WTC11 (cell line): ENCODE results near the gene GPHB5. TPM values are rescaled to one million over a fixed set of nuclear protein-coding genes. Genes with fewer than 3 reads are reported as not detected.

Experiments used
- ATAC-seq: fragments of 200-7000 bp; cut with Tn5 transposase; 2 replicates; pipeline ENCODE4 v1.10.0; 2021; ENCODE audit warnings: mild to moderate bottlenecking, moderate library complexity
- CTCF ChIA-PET: fragments of 300-600 bp; sonication (Branson Sonifier 250); formaldehyde crosslinking; loops from one replicate; lab custom pipeline; 2021; ENCODE audit warnings: antibody characterized with exemption; lab: Charles Lee
- POLR2A ChIA-PET: fragments of 350-600 bp; sonication (Branson Sonifier 250); formaldehyde crosslinking; loops from one replicate; lab custom pipeline; 2021; ENCODE audit warnings: antibody characterized with exemption; lab: Charles Lee
- DNase-seq: peaks from one replicate; pipeline ENCODE4 v3.0.0; 2021; ENCODE audit warnings: low spot score
- H3K27ac Mint-ChIP-seq: 2 replicates; pipeline ENCODE4 v1.8.0; 2021; ENCODE audit warnings: mixed read lengths
- H3K27me3 Mint-ChIP-seq: 2 replicates; pipeline ENCODE4 v1.8.0; 2021; ENCODE audit warnings: low read depth, mild to moderate bottlenecking, moderate library complexity, mixed read lengths
- H3K36me3 Mint-ChIP-seq: 2 replicates; pipeline ENCODE4 v1.8.0; 2021; ENCODE audit warnings: mixed read lengths
- H3K4me1 Mint-ChIP-seq: 2 replicates; pipeline ENCODE4 v1.8.0; 2022; ENCODE audit warnings: mixed read lengths
- H3K4me3 Mint-ChIP-seq: 2 replicates; pipeline ENCODE4 v1.8.0; 2021; ENCODE audit warnings: mild to moderate bottlenecking, moderate library complexity, mixed read lengths
- H3K9me3 Mint-ChIP-seq: 2 replicates; pipeline ENCODE4 v1.8.0; 2021; ENCODE audit warnings: mixed read lengths
- ATF1 ChIP-seq: sonication (generic); formaldehyde crosslinking; IDR thresholded peaks from 2 replicates; pipeline ENCODE4 v1.8.1; 2023; ENCODE audit warnings: mild to moderate bottlenecking, moderate library complexity, missing genetic modification reagents
- E2F1 ChIP-seq: sonication (generic); formaldehyde crosslinking; IDR thresholded peaks from 2 replicates; pipeline ENCODE4 v1.8.0; 2022; ENCODE audit warnings: mild to moderate bottlenecking, missing genetic modification reagents
- E2F4 ChIP-seq: sonication (generic); formaldehyde crosslinking; IDR thresholded peaks from 2 replicates; pipeline ENCODE4 v1.8.1; 2022; ENCODE audit warnings: low read depth, mild to moderate bottlenecking, moderate library complexity, missing genetic modification reagents, borderline replicate concordance
- ESRRA ChIP-seq: sonication (generic); formaldehyde crosslinking; IDR thresholded peaks from 2 replicates; pipeline ENCODE4 v1.8.1; 2022; ENCODE audit warnings: mild to moderate bottlenecking, missing genetic modification reagents, borderline replicate concordance
- FOXJ3 ChIP-seq: sonication (generic); formaldehyde crosslinking; IDR thresholded peaks from 2 replicates; pipeline ENCODE4 v1.9.0; 2021; ENCODE audit warnings: missing genetic modification reagents, mild to moderate bottlenecking, borderline replicate concordance
- GABPB1 ChIP-seq: sonication (generic); formaldehyde crosslinking; IDR thresholded peaks from 2 replicates; pipeline ENCODE4 v1.8.1; 2023; ENCODE audit warnings: mild to moderate bottlenecking, missing genetic modification reagents
- HMGXB4 ChIP-seq: sonication (generic); formaldehyde crosslinking; IDR thresholded peaks from 2 replicates; pipeline ENCODE4 v1.8.1; 2023; ENCODE audit warnings: mild to moderate bottlenecking, moderate library complexity, missing genetic modification reagents
- IRF2 ChIP-seq: sonication (generic); formaldehyde crosslinking; IDR thresholded peaks from 2 replicates; pipeline ENCODE4 v1.8.0; 2022; ENCODE audit warnings: low read depth, missing genetic modification reagents, borderline replicate concordance
- JUN ChIP-seq: sonication (generic); formaldehyde crosslinking; IDR thresholded peaks from 2 replicates; pipeline ENCODE4 v1.8.0; 2023; ENCODE audit warnings: mild to moderate bottlenecking, missing genetic modification reagents
- MLX ChIP-seq: sonication (generic); formaldehyde crosslinking; IDR thresholded peaks from 2 replicates; pipeline ENCODE4 v1.8.1; 2023; ENCODE audit warnings: mild to moderate bottlenecking, missing genetic modification reagents, moderate library complexity
- NFYB ChIP-seq: sonication (generic); formaldehyde crosslinking; conservative IDR thresholded peaks from 2 replicates; pipeline ENCODE4 v1.8.0; 2022; ENCODE audit warnings: low read depth, missing genetic modification reagents
- NR1H2 ChIP-seq: sonication (generic); formaldehyde crosslinking; IDR thresholded peaks from 2 replicates; pipeline ENCODE4 v1.9.0; 2021; ENCODE audit warnings: mild to moderate bottlenecking, moderate library complexity, missing genetic modification reagents
- PRDM15 ChIP-seq: sonication (generic); formaldehyde crosslinking; IDR thresholded peaks from 2 replicates; pipeline ENCODE4 v1.8.0; 2022; ENCODE audit warnings: missing genetic modification reagents
- RELA ChIP-seq: sonication (generic); formaldehyde crosslinking; IDR thresholded peaks from 2 replicates; pipeline ENCODE4 v1.8.1; 2022; ENCODE audit warnings: missing genetic modification reagents, mild to moderate bottlenecking, borderline replicate concordance
- ZNF263 ChIP-seq: sonication (generic); formaldehyde crosslinking; IDR thresholded peaks from 2 replicates; pipeline ENCODE4 v1.8.1; 2022; ENCODE audit warnings: low read depth, mild to moderate bottlenecking, moderate library complexity, missing genetic modification reagents
- ZNF317 ChIP-seq: sonication (generic); formaldehyde crosslinking; IDR thresholded peaks from 2 replicates; pipeline ENCODE4 v1.8.1; 2023; ENCODE audit warnings: low read depth, mild to moderate bottlenecking, moderate library complexity, missing genetic modification reagents, borderline replicate concordance
- ZNF396 ChIP-seq: fragments of 250-450 bp; sonication (Bioruptor Pico); IDR thresholded peaks from 2 replicates; pipeline ENCODE4 v1.8.0; 2021; ENCODE audit warnings: mild to moderate bottlenecking, moderate library complexity, borderline replicate concordance
- ZNF425 ChIP-seq: fragments of 250-450 bp; sonication (Bioruptor Pico); conservative IDR thresholded peaks from 2 replicates; pipeline ENCODE4 v1.9.0; 2021; ENCODE audit warnings: mild to moderate bottlenecking
- total RNA-seq: library from RNA; stranded (reverse); gene quantifications from 3 replicates; pipeline ENCODE4 v1.2.3, GENCODE V29; 2021

GPHB5 gene
- total RNA-seq, 1 experiment from 2014 or later, result not detected

GRCh38 chr14:63276016-63276415 lies 42.7 kb downstream of the GPHB5 start:
- DNase-seq (no peak), ATAC-seq (peak; percentile 35)
- Mint-ChIP-seq H3K27ac (no peak overlapping the region), H3K9me3 (no peaks in the 10 kb centered on the region), H3K27me3 (no peaks in the 10 kb centered on the region), H3K36me3 (no peaks in the 10 kb centered on the region), H3K4me3 (no peak overlapping the region), H3K4me1 (no peaks in the 10 kb centered on the region)
- TF ChIP-seq ZNF317 (CRISPR knock-in tag), result no peak
- ChIA-PET POLR2A (no interaction called here), CTCF (interaction anchor here (0.6 to 2.2 kb wide), 10 partner anchors 72 to 1805 kb away, joined by 3 to 22 read pairs (median 3); partner anchors contain the start of gene RHOJ)

- no peaks in the 10 kb centered on the region for H3K36me3 Mint-ChIP-seq
- TF ChIP-seq NFYB (CRISPR knock-in tag), result no peak
- no peak for TF ChIP-seq ZNF425 (CRISPR knock-in tag)
- no peak for TF ChIP-seq NR1H2 (CRISPR knock-in tag)
- TF ChIP-seq ATF1 (CRISPR knock-in tag), result no peak
- no peak for TF ChIP-seq IRF2 (CRISPR knock-in tag)
- no peak for TF ChIP-seq GABPB1
- TF ChIP-seq FOXJ3 (CRISPR knock-in tag), result no peak
- no peak for TF ChIP-seq ZNF396
- TF ChIP-seq JUN (CRISPR knock-in tag), result no peak
- TF ChIP-seq RELA (CRISPR knock-in tag), result no peak
- TF ChIP-seq MLX (CRISPR knock-in tag), result no peak
- no peak for TF ChIP-seq E2F1
- TF ChIP-seq ZNF263 (CRISPR knock-in tag), result no peak
- no peak for TF ChIP-seq HMGXB4
- TF ChIP-seq ESRRA (CRISPR knock-in tag), result no peak
- TF ChIP-seq E2F4 (CRISPR knock-in tag), result no peak
- TF ChIP-seq PRDM15, result no peak
- TF ChIP-seq, all 79 proteins: peak for 0
- ChIA-PET CTCF (interaction anchor here (0.6 to 2.2 kb wide), 8 partner anchors 97 to 1805 kb away, joined by 3 to 22 read pairs (median 4); no protein-coding TSS in a partner anchor), POLR2A (no interaction called here)
- no peak overlapping the region for H3K27ac Mint-ChIP-seq
- no peaks in the 10 kb centered on the region for H3K9me3 Mint-ChIP-seq
- no peak overlapping the region for H3K4me3 Mint-ChIP-seq
- DNase-seq (no peak), ATAC-seq (no peak)
- H3K4me1 Mint-ChIP-seq, result no peaks in the 10 kb centered on the region
- no peaks in the 10 kb centered on the region for H3K27me3 Mint-ChIP-seq
Measured at GRCh38 chr14:63275611-63276010, 43.1 kb downstream of the GPHB5 start.
